Lung microvascular endothelial cell (primary cell): Measurements from ENCODE around the gene DECR2. TPM values are rescaled to one million over a fixed set of nuclear protein-coding genes. Genes with fewer than 3 reads are reported as not detected.
"Not testable (repeated sequence)": the region's sequence is repeated elsewhere in the genome, so short reads cannot be mapped to it uniquely, and the experiment has no call there.

ENCODE experiments used
- DNase-seq, 2 donors: peaks; one replicate each; pipeline versions ENCODE4 v3.0.0 to v3.0.0-alpha.2; 2010; ENCODE audit warnings: low read depth in 2 of 2
- total RNA-seq: library from RNA; depleted of rRNA; stranded (reverse); fragments of >200 nt; gene quantifications from 2 replicates; pipeline ENCODE4 v1.2.1, GENCODE V29; 2014

Gene DECR2, protein sequence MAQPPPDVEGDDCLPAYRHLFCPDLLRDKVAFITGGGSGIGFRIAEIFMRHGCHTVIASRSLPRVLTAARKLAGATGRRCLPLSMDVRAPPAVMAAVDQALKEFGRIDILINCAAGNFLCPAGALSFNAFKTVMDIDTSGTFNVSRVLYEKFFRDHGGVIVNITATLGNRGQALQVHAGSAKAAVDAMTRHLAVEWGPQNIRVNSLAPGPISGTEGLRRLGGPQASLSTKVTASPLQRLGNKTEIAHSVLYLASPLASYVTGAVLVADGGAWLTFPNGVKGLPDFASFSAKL
- total RNA-seq = 9.3 and 12.6 TPM in 2 replicates

GRCh38 chr16:401468-402348, at the start of gene DECR2:
TSS of gene DECR2 (plus strand) at chr16:401885. CDS start at chr16:401964, 79 bp downstream.
- peak; percentile 93 to 96 for DNase-seq

DNA sequence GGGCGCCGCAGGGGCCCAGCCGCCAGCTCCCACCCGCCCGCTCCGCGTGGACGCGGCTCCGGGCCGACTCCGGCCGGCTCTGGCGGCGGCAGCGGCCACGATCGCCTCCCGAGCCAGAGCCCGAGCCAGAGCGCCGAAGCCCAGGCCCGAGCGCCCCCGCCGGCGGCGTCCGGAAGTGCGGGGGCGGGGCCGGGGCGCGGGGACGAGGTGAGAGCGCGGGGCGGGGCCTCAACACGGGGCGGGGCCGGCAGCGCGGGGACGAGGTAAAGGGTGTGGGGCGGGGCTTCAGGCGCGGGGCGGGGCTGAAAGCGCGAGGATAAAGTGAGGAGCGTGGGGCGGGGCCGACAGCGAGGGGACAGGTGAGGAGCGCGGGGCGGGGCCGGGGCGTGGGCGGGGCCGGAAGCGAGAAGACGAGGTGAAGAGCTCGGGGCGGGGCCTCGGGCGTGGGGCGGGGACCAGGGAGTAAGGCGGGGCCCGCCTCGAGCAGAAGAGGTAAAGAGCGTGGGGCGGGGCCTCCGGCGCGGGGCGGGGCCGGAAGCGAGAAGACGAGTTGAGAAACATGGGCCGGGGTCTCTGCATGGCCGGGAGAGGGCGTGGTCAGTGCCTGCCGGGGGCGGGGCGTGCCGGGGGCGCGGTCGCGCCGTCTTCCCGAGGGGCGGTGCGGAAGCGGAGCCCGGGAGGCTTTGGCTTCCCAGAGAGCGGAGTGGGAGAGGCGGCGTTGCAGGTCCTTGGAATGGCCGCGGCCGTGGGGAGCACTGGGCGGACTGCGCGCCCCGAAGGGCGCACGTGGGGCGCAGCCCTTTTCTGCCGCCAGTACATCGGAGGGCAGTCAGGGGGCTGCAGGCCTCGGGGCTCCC, 48.9 kb upstream of the DECR2 start, which contains the start of gene AXIN1:
Gene AXIN1, minus strand, starts transcription at position 177 of the 857 bp plus-strand sequence. CDS start 5,698 bp downstream, outside the sequence.
- DNase-seq = peak; percentile 87 to 94

DNA sequence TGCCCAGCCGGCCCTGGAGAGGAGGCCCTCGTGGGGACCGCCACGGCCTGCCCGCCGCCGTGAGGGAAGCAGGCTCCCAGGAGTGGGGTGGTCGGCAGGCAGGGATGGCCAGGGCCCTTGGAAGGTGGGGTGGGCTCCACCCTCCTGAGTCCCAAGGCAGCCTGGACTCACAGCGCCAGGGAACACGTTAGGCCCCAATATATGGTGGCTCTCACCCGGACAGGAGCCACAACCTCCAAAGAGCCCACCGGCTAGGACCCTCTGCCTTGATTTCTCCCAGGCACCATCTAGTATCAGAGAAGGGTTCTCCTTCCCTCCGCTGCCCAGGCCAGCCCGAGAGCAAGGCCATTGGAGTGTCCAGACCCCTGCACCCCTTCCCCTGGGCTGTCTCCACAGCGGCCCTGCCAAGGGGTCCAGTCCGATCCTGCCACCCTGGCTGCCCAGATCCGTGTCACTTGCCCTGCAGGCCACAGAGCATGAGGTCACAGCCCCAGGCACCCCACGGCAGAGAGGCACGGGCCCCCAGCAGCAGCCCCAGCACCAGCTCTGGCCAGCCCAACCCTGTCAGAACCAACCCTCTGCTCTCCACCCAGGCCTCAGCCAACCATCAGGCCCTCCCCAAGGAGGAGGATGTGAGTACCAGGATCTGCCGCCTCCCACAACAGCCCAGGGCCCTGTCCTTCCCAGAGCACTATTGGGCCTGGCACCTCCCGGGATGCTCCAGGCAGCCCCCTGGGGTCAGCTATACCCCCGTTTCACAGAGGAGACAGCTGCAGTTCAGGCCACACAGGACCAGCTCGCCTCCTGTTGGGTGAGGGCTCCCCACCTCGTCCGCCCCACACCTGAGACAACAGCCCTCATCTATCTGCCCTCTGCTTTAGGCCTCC, 48.0 kb upstream of the DECR2 start:
- DNase-seq = no peak

GRCh38 chr16:354291-354881, 47.3 kb upstream of the DECR2 start:
- no peak for DNase-seq

GRCh38 chr16:354971-355461, 46.7 kb upstream of the DECR2 start:
- DNase-seq = no peak

DNA sequence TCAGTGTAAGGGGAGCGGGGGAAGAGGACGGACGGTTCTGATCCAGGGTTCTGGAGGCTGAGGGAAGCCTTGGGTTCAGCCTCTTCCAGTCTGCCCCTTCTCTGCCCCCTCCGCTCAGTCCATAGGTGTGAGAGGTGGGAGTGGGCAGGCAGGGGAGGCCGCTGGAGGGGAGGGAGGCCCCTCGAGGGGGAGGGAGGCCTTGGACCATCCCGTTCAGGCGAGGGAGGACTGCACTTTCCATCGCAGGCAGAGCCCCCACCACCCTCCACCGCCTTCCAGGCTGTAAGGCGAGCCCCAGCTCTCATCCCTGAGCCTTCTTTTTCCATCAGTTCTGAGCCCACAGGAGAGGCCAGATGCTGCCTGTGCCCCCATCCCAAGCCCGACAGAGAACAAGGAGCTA, 44.9 kb upstream of the DECR2 start:
- no peak for DNase-seq

GRCh38 chr16:359067-359763, 42.5 kb upstream of the DECR2 start:
- no peak for DNase-seq

DNA sequence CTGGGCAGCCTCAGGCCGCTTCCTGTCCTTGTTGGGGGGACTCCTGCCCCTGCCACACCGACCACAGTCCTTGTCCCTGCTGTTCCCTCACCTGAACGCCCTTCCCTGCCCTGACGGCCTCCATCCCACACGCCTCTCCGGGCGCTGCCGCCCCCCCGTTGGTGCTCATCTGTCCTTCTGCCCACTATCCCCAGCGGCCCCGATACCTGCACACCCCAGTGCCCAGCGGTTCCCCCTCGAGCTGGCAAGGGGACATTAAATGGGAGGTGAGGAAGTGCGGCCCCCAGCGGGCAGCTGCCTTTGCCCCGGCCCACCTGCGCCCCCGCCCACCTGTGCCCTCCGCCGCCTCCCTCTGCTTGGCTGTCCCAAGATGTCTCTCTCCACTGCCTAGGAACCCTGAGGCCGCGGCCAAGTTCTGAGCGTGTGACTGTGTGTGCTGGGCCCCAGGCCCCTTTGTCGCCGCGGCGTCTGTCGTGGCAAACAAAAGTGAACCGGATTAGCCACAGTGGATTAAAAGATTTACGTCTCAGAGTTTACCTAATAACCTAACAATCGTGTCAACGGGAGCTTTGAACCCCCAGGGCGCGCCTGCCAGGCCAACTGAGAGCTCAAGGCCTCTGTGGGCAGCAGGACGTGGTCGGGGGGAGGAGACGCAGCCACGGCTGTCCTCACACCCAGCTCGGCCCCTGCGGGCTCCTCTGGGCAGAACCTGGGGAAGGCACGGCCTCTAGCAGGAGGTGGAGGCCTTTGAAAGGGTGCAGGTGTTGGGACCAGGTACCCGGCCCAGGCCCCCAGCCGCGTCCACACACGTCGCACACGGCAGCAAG, 41.6 kb upstream of the DECR2 start:
- no peak for DNase-seq

- no peak for DNase-seq
These were observed 40.9 kb upstream of the DECR2 start for GRCh38 chr16:360698-361336.

DNA sequence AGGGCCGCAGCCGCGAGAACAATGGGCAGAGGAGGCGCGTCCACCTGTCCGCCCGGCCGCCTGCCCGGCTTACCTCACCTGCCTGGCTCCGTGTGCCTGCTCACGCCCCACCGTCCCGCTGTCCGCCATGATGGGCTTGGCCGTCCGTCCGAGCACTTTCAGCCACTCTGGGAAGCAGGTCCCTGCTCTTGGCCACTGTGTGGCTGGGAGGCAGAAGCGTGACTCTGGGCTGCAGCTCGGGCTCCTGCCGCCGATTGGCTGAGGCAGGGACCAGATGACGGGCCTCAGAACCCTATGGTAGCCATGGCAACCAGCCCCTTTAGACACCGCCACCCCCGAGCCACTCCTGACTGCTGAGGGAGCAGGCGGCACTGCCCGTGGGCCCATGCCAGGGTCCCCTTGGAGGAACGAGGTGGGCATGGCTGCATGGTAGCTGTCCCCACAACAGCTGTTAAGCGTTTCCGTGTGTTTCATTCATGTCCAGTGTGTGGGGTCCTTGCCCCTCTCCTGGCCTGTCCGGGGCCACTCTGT, 40.3 kb upstream of the DECR2 start:
- DNase-seq = no peak

- peak; percentile 83 to 86 for DNase-seq
These were observed 39.6 kb upstream of the DECR2 start for GRCh38 chr16:361872-362701.

DNA sequence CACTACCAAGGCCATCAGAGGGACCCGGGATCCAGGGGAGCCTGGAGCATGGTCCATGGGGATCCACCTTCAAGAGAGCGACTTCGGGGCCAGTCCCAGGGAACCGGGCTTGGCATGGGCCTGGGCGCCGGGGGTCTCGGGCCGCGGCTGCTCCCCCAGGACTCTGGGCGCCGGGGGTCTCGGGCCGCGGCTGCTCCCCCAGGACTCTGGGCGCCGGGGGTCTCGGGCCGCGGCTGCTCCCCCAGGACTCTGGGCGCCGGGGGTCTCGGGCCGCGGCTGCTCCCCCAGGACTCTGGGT, 39.0 kb upstream of the DECR2 start:
- not testable (repeated sequence) for DNase-seq

DNA sequence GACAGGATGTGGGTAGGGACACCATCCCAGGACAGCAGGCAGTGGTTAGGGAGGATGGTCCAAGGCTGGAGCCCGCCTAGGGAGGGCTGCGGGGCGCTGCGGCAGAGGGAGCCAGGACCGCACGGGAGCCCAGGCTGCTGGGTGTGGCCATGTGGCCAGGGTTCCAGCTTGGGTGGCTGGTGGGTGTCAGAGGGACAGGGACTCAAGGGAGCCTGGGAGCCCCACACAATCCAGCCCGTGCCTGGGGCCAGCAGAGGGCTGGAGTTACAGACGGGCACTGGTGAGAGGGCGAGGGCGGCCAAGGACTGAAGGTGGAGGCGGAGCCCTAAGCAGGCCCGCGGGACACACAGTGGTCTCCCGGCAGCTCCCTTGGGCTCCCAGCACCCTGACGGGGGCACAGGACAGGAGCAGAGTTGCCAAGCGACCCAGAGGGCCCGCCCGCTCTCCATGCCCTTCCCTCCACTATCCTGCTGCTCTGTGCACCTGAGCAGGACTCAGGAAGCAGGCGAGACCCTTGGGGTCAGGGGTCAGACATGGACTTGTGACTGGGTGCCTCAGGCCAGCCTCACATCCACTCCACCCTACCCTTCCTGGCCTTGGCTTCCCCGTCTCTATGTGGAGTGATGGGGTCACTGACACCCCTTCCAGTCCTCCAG, 38.4 kb upstream of the DECR2 start:
- DNase-seq = no peak

GRCh38 chr16:363766-364490, 37.8 kb upstream of the DECR2 start:
- no peak for DNase-seq

DNA sequence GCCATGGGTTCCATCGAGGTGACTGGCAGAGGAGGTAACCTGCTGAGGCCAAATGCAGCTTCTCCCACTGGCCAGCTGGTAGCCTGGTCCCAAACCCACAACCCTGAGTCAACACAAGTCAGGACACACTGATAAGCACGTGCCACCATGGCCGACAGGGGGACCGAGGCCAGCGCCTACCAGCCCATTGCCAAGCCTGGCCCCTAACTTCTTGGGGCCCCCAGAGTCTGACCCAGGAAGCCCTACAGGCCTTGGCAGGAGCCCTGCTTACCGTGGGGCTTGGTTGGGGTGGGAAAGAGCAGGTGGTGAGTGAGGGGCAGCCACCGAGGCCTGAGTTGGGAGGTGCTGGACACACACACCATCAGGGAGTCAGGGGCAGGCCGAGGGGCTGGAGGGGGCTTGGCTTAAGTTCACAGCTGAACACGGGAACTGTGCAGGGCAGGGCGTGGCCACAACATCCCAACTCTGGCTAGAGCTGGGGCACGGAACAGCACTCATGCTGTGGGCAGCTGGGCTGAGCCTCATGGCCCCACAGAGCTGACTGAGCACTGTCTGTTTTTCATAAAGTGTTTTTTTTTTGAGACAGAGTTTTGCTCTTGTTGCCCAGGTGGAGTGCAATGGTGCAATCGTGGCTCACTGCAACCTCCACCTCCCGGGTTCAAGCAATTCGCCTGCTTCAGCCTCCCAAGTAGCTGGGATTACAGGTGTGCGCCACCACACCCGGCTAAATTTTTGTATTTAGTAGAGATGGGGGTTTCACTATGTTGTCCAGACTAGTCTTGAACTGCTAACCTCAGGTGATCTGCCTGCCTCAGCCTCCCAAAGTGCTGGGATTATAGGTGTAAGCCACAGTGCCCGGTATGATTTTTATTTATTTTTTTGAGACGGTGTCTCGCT, 36.8 kb upstream of the DECR2 start:
- no peak for DNase-seq
